HTR-8/SVneo (cell line): ENCODE data around the gene PDE7B.

Experiments
- DNase-seq: peaks from one replicate; pipeline ENCODE4 v3.0.0; 2011; ENCODE audit warnings: low spot score, mixed read lengths; ENCODE audit not compliant: insufficient read length
- FAIRE-seq: peaks from 2 replicates; lab custom pipeline; 2011; peaks lifted over from hg19 to GRCh38; lab: Jason Lieb, UNC

The PDE7B gene

DNA sequence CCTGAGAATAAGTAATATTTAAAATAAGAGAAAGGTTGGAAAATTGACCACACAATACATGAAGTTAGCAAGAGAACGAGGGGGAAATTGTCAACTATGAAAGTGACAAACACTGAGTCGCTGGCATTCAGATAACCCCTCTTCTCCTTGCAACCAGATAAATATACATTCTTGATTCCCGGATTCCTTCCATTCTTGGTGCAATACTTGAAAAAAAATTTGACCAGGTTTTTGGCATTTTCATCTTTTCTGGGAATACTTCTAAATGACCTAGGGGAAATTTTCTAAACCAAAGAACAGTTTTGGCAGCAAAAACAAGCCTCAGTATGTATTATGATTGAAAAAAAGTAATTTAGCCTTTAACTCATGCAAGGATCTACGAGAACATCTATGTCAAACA is 164.0 kb downstream of the PDE7B start:
- DNase-seq (no peak), FAIRE-seq (no peak)

DNA sequence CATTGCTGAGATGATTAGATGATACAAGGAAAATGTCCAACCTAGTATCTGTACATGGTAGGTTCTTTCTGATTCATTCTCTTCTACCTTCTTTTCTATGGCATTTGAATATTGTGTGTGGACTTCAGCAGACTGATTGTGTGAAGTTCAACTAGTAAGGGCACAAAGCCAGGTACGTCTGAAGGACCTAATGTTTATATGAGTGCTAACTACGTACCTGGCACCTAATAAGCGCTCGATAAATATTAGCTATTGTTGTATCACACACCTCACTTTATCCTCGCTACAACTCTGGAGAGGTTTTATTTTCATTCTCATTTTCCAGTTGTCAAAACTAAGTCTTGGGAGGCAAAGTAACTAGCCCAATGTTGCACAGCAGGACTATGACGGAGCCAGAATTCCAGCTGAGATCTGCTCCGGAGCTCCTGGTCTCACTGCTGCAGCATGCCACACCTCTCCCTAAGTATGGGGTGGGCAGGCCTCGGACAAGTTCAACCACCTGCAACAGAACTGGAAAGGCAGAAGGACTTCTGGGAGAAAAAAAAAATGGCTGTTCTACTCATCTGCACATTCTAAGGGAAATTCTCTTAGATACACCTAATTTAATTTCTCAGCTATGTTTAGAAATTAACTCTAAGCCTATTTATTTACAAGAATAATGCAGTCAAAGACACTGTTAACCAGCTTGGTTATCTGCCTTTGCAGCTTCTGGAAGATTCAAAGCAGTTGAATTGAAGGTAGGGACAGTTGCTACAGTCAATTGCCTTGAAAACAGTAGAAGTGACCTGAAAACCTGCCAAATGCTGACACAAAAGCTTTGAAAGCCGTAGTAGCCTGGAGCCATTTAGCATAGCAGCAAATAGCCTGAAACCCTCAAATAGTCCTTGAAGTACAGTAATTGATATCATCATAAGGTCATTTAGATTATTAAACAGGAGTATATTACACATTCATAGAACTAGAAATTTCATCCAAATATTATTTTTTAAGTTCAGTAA is 165.0 kb downstream of the PDE7B start:
- DNase-seq (no peak), FAIRE-seq (no peak)

DNA sequence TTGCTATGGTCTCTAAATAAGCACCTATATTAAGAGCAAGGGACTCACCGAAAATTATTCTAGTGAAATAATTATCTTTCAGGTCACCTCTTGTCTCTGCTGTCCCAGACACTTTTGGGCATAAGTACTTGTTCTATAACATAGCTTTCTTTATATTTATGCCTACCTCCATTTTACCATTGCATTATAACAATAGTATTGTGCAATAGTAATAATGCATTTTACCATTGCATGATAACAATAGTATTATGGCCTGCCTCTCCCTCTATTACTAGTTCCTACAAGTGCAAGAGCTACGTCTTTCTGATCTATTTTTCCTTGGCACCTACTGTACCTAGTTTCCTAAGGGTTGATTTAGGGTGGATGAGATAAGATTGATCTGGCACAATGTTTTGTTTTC is 169.2 kb downstream of the PDE7B start:
- no peak for FAIRE-seq
- DNase-seq = no peak

DNA sequence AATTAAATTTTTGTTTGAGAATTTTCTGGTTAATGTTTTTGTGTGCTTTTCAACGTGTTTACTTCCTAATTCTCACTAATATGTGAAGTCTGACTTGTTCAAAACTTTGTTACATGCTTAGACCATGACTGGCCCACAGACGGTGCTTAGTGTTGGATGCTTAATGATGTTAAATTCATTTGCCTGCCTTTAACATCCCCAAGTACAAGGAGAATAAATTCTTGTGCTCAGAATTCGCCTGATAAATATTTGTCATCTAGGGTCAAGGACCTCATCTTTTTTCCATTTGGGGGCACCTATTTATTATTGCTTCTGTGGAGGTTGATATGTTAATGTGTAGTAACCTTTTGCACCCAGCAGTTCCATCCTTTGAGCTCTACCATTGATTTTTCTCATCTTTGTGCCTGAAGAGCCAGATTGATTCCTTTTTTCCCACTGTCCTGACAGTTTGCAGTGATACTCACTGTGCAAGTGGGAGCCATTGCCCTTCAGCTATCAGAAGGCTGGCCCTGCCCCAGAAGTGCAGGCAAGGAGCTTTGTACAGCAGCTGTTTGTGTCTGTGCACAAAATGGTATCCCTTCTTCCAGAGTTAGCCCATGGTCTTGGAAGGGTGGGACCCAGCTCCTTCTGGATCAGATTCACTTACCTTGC is 170.8 kb downstream of the PDE7B start:
- no peak for FAIRE-seq

DNA sequence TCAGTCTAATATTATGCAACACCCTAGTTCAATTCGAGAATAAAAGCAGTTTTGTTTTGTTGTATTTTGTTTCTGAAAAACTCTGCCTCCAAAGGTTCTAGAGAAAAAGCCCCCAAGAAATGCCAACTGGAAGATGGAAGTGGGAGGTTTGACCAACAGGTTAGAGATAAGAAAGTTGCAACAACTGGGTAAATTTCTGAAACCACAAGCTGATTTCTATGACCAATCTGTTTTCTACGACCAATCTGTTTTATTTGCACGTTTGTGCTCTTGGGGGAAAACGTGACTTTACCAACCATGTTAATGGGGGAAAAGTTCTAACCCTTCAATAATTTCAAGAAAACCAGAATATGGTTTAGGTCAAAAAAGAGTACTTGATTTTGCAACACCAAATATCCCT is 173.2 kb downstream of the PDE7B start:
- FAIRE-seq (no peak), DNase-seq (no peak)

More for the DNA sequence above, 170.8 kb downstream of the PDE7B start:
- DNase-seq = no peak

DNA sequence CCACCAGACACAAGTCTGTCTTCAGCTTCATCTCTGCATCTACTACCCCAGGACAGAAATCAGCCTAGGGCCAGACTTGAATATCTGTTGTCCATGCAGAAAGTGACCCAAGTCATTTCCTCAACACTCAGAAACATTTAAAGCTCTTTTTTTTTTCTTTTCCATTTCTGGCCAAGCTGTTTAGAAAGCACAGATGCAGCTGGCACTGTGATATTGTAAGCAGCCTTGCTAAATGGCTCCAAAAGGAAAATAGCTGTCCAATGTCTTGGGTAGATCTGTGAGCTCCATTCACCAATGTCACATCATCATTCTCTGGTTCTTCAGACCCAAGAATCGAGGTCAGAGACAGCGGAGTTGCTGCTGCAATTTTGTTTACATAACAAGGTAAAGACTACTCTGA is 174.2 kb downstream of the PDE7B start:
- DNase-seq = no peak

DNA sequence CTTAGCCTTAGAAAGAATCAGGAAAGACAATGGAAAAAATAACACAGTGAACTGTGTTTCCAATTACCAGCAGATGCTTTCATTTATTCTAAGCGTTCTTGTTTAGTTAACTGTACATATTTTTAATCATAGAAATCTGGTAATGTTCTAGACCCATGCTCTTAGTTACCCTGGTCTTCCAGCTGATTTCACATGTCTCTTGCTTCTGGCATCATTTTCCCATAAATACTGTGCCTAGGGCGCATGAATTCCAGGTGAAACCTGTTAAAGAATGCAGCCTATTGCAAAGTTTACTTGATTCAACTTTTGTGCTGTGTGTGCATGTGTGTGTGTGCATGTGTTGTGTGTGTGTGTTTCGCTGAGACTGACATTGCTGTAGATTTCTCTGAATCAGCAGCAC is 178.6 kb downstream of the PDE7B start:
- DNase-seq (no peak), FAIRE-seq (no peak)

More for the DNA sequence above, 174.2 kb downstream of the PDE7B start:
- FAIRE-seq = no peak

DNA sequence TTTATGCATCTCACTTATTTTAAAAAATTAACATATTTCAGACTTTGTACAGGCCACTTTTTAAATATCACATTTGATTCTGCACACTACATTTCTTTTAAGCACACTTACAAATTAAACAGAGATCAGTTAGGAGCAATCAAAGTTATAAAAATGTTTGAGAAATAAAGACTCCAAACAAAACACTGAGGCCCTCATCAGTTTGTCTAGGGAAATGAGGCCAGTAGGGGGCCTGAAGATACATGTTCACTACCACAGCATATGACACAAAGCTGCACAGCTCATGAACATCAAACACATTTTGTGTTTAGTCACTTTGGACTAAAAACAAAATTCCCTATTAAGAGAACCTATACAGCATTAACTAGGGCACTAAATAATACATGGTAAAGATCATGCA is 180.5 kb downstream of the PDE7B start:
- DNase-seq = peak; percentile 30
- FAIRE-seq = peak; percentile 63

DNA sequence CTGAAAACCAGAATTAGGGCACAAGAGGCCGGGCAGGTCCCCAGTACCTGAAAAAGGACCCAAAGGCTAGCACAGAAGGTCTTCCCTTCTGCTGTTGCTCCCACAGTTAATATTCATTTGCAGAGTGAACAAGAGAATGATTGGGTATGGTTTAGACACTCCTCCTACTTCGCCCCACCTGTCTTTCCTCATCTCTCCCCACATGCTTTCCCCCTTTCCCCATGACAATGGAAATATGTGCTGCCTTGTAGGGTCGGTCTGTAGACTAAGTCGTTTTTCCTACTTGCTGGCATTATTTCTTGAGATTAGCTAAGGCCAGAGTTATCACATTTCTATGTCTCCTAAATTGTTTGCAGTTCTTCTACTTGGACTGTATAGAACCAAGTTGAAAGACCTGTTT is 181.9 kb downstream of the PDE7B start:
- no peak for FAIRE-seq

DNA sequence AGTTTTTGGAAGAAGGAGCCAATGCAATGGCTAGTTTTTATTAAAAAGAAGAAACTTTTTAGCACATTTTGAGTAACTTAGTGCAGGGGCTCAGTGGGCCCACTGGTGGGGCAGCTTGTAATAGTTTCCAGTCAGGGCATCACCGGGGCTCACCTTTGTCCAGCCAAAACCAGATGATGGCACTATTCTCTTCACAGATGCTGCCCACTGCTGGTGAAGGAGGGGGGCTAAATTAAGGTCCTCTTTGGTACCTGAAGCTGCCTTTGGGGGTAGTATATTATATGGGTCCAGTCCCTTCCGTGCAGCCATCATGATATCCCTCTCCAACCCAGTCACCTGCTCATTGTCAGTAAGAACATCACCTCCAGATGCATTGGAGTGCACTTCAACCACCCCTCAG is 182.9 kb downstream of the PDE7B start:
- DNase-seq (no peak), FAIRE-seq (no peak)

More for the DNA sequence above, 181.9 kb downstream of the PDE7B start:
- DNase-seq = no peak

DNA sequence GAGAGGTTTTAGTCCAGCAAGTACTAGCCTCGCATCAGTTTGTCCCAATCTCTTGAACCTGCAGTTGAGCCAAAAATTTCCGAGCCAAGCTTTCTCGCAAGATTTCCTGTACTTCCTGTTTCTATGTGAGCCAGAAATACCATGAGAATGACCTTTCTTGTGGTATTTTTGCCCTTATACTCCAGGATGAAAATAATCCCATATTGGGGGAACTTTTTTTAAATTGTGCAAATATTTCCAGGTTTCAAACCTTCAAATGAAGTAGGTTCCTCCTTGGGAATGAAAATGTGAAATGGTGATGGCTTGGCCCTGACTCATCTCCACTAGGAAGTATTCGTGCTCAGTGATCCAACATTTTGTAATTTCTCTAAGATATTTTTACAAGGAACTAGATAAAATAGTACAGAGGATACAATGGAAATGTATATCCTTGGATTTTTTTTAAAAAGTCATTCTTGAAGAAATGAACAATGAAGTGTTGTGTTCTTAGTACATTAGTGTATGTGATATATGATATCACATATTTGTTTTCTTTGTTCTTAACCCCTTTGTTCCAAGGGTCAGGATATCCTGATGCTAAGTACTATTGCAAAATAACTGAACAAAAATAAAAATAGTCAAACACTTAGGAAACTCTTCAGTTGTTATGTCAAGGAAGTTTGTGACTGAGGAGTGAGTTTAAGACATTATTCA is 184.0 kb downstream of the PDE7B start:
- DNase-seq (no peak), FAIRE-seq (no peak)

DNA sequence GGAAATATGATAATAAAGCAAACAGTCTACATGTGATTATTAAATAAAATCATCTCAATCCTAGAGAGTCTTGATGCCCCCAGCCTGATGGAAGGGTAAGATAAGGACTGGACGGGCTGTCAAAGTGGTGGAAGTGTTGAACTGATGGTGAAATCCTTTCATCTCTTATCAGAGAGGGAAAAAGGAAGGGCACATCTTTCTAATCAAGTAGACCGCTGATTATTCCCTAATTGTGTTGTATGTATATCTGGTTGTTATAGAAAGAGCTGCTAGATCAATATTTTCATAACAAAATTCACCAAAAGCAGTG is 184.5 kb downstream of the PDE7B start:
- DNase-seq (no peak), FAIRE-seq (no peak)

DNA sequence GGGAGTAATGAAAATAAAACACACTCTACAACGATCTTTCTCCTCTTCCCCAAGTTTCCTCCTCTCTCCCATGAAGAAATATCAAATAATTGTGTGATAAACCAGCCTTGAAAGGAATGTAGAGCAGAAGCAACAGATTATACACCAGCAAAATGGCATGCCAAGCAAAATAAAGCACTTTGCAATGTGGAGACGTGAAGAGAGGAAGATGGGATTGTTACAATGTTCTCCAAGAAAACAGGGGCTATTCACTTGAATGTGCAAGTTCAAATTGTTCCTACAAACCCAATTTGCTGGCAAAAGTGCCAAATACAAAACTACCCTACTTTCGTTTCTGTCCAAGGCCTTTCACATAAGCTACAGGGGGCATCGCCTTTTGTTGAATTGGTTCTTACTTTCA is 185.1 kb downstream of the PDE7B start:
- no peak for DNase-seq
- FAIRE-seq = no peak

DNA sequence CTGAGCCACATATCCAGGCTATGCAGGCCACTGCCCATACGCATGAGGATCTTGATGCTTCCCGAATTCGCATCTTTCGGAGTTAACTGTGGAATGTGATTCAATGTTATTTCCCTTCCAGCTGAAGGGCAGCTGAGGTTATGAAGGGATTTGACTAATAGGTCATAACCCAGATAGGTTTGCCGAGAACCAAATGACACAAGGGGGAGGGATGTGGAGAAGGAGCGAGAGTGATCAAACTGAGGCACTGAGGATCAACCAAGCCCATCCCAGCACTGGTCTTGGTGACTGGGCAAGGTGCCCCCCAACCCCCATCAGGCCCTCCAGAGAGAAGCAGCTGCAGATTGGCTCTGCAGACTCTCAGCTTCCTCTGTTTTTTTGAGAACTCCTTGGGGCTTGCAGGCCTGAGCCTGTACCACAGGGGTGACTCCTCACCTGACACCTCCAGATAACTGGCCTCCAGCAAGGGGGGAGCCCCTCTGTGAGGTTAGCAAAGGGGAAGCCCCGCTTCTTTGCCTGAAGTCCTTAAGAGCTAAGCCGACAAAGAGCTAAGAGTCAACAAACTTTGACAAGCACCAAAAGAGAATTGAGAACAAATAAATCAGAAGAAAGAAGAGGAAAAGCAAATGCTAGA is 185.9 kb downstream of the PDE7B start:
- FAIRE-seq (peak; percentile 9), DNase-seq (no peak)

DNA sequence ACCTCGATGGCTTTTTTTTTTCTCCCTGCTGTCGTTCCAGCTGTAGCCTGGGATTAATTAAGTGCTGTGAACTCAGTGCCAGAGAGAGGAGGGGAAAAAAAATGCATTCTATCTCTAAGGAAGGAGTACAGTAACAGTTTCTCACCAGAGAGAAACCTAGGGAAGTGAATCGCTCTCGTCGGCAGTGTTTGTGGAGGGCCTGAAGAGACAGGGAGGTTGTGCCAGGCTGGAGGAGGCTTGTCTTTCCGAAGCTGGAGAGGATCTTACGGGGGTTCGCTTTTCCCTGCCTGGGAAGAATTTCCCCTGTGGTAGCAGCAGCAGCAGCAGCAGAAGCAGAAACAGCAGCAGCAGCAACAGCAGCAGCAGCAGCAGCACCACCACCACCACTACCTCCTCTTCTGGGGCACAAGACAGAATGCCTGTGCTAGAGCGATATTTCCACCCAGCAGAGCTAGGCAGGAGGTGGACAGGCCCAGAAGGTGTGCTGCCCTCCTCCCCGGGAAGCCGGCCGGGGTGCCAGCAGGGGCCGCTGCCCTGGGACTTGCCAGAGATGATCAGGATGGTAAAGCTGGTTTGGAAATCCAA is 186.5 kb downstream of the PDE7B start:
- DNase-seq (no peak), FAIRE-seq (no peak)

DNA sequence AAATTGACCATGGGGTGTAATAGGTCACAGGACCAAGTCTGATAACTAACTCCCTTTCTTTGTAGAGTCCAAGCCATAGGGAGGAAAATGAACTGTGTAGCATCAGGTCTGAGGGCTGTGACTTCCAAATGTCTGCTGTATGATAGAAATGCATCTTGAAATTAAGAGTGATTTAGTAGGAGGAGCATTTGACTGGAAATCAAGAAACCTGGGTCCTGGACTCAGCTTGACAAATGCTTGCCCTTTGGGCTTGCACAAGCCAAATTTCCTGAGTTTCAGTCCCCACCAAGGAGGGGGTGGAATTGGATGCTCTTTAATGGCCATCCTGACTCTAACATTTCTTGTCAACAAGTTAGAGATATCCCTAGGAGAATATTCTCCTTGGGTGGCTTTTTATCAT is 187.0 kb downstream of the PDE7B start:
- no peak for FAIRE-seq

DNA sequence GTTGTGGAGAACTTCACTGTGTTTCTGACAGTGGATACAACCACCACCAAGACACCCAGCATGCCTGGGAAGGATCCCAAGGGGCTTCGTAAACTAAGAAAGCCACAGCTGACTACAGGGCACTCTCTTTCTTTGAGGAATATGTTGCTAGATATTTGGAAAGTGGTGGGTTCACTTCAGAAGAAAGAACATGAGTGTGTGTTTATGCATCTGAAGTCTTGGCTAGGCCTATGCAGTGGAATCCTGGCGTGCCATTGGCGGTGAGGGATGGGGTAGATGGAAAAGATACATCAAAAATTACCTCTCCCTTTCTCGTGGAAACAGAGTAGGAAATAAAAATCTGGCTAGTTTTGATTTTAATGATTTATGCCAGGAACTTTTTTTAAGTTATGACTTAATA is 187.7 kb downstream of the PDE7B start:
- FAIRE-seq = no peak
- no peak for DNase-seq

More for the DNA sequence above, 187.0 kb downstream of the PDE7B start:
- no peak for DNase-seq

DNA sequence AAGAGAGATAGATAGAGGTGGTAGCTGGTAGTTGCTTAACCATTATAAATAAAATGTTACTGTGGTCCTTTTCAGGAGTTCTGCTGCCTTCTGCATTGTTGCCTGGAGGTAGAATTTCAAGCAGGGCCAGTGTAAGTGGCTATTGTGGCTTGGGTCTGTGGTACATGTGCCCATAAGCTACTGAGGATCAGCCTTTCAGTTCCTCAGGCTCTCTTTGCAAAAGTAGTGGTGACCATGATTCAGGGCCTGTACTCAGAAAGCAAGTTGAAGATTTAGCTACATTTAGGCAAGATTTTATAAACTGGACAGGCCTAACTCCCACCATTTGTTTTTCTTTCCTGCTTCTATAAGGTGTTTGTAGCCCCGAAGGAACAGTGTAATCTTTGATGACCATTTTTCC is 199.0 kb downstream of the PDE7B start:
- FAIRE-seq = no peak

DNA sequence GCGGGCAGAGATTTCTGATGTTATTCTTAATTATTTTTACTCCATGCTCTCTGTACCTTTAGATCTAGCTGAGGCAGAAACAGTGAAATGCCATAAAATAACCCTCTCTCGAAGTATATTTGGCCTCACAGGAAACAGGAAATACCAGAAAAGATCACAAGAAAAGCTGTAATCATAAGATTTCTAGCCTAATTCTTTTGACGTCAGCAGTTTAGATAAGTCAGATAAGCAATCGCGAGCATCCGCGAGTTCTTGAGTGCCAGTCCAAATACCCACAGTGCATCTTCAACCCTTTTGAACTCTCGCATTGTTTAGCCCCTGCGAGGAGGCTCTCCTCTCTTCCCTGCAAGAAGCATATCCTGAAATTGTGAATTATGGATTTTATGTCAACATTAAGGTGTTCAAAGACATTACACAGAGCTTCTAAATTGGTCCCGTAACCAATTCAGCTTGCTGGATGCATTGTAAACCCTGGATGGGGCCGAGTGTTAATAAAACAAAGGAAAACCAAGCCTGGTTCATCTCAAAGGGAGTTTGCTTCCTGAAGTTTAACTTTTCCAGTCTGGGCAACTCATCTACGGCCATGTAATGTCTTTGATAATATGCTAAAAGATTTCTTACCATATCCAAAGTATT is 199.8 kb downstream of the PDE7B start:
- DNase-seq = peak; percentile 48
- no peak for FAIRE-seq

More for the DNA sequence above, 199.0 kb downstream of the PDE7B start:
- DNase-seq = no peak

DNA sequence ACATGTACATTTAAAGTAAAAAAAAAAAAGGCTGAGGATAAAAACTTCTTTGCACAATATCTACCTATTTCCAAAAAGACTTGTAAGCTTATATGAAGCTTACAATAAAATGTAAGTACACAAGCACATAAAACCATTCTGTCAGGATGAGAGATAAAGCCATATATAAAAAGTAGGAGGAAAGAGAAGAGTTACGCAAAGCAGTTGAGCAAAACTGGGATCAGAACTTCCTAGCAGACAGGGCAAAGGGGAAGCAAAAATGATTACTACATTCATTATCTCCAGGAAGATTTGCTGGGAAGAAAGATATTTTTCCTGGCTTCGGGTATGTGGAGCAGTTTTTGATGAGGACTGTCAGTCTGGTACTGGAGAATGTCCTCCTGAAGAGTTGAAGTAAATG is 200.5 kb downstream of the PDE7B start:
- FAIRE-seq (no peak), DNase-seq (no peak)
